WTC11 (cell line): Measurements from ENCODE around the gene SLU7.

Experiments
- CTCF ChIP-seq: fragments of 200-600 bp; IDR thresholded peaks from 2 replicates; pipeline ENCODE4 v1.8.0; 2022; ENCODE audit warnings: antibody characterized with exemption
- HMGA2 ChIP-seq: fragments of 250-450 bp; sonication (Bioruptor Pico); IDR thresholded peaks from 2 replicates; pipeline ENCODE4 v1.4.0; 2021; ENCODE audit warnings: mild to moderate bottlenecking, moderate library complexity
- NR3C1 ChIP-seq: sonication (generic); formaldehyde crosslinking; conservative IDR thresholded peaks from 2 replicates; pipeline ENCODE4 v1.8.1; 2023; ENCODE audit warnings: low read depth, mild to moderate bottlenecking, missing genetic modification reagents

- TF ChIP-seq CTCF = no peak
- no peak for TF ChIP-seq NR3C1
- TF ChIP-seq HMGA2 (CRISPR knock-in tag) = no peak
These were observed 58.6 kb downstream of the SLU7 start for GRCh38 chr5:160360310-160360709.
